Lower leg skin (tissue), 4 donors: ENCODE measurements around the gene GPR162. TPM values are rescaled to one million over a fixed set of nuclear protein-coding genes. Genes with fewer than 3 reads are reported as not detected.

Experiments
- DNase-seq, 2 donors: peaks; one replicate each; pipeline ENCODE4 v3.0.0-alpha.2; 2019; ENCODE audit warnings: low spot score in 2 of 2
- H3K4me3 ChIP-seq: fragments of 200-600 bp; sonication (generic); 2 replicates; pipeline ENCODE4 v1.5.1; 2017; ENCODE audit warnings: mild to moderate bottlenecking, low read depth; ENCODE audit not compliant: poor library complexity, severe bottlenecking
- POLR2A ChIP-seq, 2 donors: fragments of 450-650 bp; IDR thresholded peaks; one replicate each; pipeline ENCODE4 v1.6.1; 2016 to 2017; ENCODE audit warnings: antibody characterized with exemption in 2 of 2, mild to moderate bottlenecking in 1 of 2, moderate library complexity in 1 of 2
- WGBS, 2 donors: methylation state at CpG; one replicate each; pipeline ENCODE4 v1.1.5; 2018; 5-methylcytosine and 5-hydroxymethylcytosine counted together
- intact Hi-C: fragments of 100-400 bp; cut with DNase I; formaldehyde crosslinking; loops from one replicate; pipeline ENCODE4 v1.15.0; 2023; ENCODE audit warnings: low total_unique reads
- total RNA-seq, 4 donors: library from RNA; depleted of rRNA; stranded (reverse); fragments of >200 nt; gene quantifications; one replicate each; pipeline ENCODE4 v1.1.0, GENCODE V29; 2016
- TF ChIP-seq, protein P1 (sequence below), 3 donors: fragments of 450-650 bp; IDR thresholded peaks; one replicate each; pipeline ENCODE4 v1.5.1; 2016; ENCODE audit warnings: antibody characterized with exemption in 3 of 3, mild to moderate bottlenecking in 3 of 3, moderate library complexity in 2 of 3

Gene GPR162
- total RNA-seq, 4 donors from 2014 or later, result 0.65 to 1.4 (median 1.3) TPM; not detected in 1

- WGBS, 2 donors, result 92 to 94% methylated on average over 5 of the region's 5 CpGs
- no peak for DNase-seq
- intact Hi-C loops, result no loop called here
- TF ChIP-seq, protein P1, sequence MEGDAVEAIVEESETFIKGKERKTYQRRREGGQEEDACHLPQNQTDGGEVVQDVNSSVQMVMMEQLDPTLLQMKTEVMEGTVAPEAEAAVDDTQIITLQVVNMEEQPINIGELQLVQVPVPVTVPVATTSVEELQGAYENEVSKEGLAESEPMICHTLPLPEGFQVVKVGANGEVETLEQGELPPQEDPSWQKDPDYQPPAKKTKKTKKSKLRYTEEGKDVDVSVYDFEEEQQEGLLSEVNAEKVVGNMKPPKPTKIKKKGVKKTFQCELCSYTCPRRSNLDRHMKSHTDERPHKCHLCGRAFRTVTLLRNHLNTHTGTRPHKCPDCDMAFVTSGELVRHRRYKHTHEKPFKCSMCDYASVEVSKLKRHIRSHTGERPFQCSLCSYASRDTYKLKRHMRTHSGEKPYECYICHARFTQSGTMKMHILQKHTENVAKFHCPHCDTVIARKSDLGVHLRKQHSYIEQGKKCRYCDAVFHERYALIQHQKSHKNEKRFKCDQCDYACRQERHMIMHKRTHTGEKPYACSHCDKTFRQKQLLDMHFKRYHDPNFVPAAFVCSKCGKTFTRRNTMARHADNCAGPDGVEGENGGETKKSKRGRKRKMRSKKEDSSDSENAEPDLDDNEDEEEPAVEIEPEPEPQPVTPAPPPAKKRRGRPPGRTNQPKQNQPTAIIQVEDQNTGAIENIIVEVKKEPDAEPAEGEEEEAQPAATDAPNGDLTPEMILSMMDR (IDR thresholded peaks at IDR 0.05), result no peak
- TF ChIP-seq POLR2A (IDR thresholded peaks at IDR 0.05), result no peak
- H3K4me3 ChIP-seq, result no peak overlapping the region
Observed at GRCh38 chr12:6799147-6799546, 22.5 kb upstream of the GPR162 start.

DNA sequence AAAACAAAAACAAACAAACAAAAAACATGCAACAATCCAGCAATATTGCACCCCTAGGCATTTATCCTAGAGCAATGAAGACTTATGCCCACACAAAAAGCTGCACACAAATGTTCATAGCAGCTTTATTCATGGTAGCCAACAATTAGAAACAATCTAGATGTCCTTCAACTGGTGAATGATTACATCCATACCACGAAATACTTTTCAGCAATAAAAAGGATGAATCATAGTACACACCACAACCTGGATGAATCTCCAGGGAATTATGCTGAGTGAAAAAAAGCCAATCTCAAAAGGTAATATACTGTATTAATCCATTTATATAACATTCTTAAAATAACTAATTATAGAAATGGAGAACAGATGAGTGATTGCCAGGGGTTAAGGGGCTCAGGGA lies 14.5 kb upstream of the GPR162 start:
- 42 to 62% methylated on average over 1 of the region's 1 CpG for WGBS, 2 donors
- intact Hi-C loops, result loop anchor here (10.0 kb wide), 1 partner anchor 1812 kb away; no protein-coding TSS in a partner anchor
- TF ChIP-seq, protein P1 (IDR thresholded peaks at IDR 0.05), result no peak
- no peak for TF ChIP-seq POLR2A (IDR thresholded peaks at IDR 0.05)
- DNase-seq, result no peak
- H3K4me3 ChIP-seq, result no peak overlapping the region

GRCh38 chr12:6809056-6809455 lies 12.6 kb upstream of the GPR162 start:
- 82 to 87% methylated on average over 10 of the region's 10 CpGs for WGBS, 2 donors
- intact Hi-C loops, result loop anchor here (10.0 kb wide), 1 partner anchor 1814 kb away; no protein-coding TSS in a partner anchor

DNA sequence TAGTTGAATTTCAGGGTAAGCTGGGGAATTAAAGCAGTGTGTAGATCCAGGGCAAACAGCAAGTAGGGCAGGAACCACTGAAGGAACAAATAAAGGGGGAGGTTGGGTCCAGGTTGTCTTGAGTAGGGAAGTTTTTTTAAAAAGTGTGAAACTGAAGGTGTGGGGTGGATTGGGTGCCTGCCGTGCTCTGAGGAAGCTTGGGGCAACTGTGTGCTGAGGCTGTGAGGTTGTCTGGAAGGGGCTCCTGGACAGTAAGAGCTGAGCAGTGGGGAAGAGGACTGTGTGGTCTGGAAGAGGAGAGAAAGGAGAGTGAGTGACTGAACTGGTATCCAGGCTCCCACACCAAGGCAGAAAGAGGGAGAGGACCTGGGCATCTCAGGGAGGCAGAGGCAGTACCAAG lies 10.9 kb upstream of the GPR162 start:
- no peak overlapping the region for H3K4me3 ChIP-seq
- intact Hi-C loops, result no loop called here
- TF ChIP-seq, protein P1 (IDR thresholded peaks at IDR 0.05), result no peak
- TF ChIP-seq POLR2A (IDR thresholded peaks at IDR 0.05), result no peak
- no peak for DNase-seq
- 69 to 85% methylated on average over 1 of the region's 1 CpG for WGBS, 2 donors

More at GRCh38 chr12:6809056-6809455, 12.6 kb upstream of the GPR162 start:
- no peak overlapping the region for H3K4me3 ChIP-seq
- TF ChIP-seq, protein P1 (IDR thresholded peaks at IDR 0.05), result no peak
- TF ChIP-seq POLR2A (IDR thresholded peaks at IDR 0.05), result no peak
- DNase-seq, result no peak

DNA sequence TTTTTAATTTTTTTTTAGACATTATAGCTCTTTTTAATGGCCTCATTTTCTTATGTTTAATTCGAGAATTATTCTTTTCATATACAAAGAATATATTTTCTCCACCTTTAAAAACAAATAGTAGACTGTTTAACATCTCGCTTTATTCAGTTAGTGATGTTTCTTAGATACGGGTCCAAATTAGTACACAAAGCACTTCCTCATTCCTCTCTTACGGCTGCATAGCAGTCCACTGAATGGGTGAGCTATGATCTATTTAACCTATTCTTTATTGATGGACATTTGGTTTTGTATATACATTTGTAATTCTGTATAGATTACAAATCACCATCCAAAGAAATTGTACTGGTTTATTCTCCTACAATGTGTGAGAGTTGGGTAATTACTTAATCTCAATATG lies 8.3 kb upstream of the GPR162 start:
- TF ChIP-seq, protein P1 (IDR thresholded peaks at IDR 0.05), result no peak
- no peak for TF ChIP-seq POLR2A (IDR thresholded peaks at IDR 0.05)
- whole genome bisulfite sequencing, 2 donors, result 52 to 64% methylated on average over 4 of the region's 4 CpGs
- intact Hi-C loops, result no loop called here
- H3K4me3 ChIP-seq, result no peak overlapping the region
- no peak for DNase-seq

DNA sequence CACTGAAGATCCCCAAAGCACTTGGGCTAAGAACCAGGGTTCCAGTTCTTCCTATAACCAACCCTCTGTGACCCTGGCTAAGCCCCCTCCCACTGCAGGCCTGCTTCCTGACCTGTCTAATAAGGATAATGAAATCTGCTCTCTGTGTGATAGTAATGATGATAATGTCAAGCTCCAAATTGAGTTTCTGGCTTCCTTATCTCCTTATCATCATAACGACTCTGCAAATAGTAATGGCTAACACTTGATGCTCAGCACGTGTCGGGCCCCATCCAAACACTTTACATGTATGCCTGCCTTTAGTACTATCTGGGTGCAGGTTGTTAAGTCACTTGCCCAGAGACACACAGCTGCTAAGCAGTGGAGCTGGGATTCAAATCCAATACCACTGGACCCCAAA lies 5.0 kb upstream of the GPR162 start:
- intact Hi-C loops, result loop anchor here (5.0 kb wide), 1 partner anchor 79 kb away; no protein-coding TSS in a partner anchor
- no peak for TF ChIP-seq POLR2A (IDR thresholded peaks at IDR 0.05)
- TF ChIP-seq, protein P1 (IDR thresholded peaks at IDR 0.05), result no peak
- H3K4me3 ChIP-seq, result no peak overlapping the region
- 59 to 66% methylated on average over 3 of the region's 3 CpGs for whole genome bisulfite sequencing, 2 donors
- no peak for DNase-seq
